ENCODE data around the gene FOXP1.

The FOXP1 gene

GRCh38 chr3:71099997-71100719 is 483.4 kb downstream of the FOXP1 start:
- DNase-seq (ENCODE audit: insufficient read length, low spot score) (no peak), FAIRE-seq (no peak)

- no peak for DNase-seq (ENCODE audit: insufficient read length, low spot score)
- FAIRE-seq: no peak
These were observed 486.0 kb downstream of the FOXP1 start for GRCh38 chr3:71097557-71097956.

DNA sequence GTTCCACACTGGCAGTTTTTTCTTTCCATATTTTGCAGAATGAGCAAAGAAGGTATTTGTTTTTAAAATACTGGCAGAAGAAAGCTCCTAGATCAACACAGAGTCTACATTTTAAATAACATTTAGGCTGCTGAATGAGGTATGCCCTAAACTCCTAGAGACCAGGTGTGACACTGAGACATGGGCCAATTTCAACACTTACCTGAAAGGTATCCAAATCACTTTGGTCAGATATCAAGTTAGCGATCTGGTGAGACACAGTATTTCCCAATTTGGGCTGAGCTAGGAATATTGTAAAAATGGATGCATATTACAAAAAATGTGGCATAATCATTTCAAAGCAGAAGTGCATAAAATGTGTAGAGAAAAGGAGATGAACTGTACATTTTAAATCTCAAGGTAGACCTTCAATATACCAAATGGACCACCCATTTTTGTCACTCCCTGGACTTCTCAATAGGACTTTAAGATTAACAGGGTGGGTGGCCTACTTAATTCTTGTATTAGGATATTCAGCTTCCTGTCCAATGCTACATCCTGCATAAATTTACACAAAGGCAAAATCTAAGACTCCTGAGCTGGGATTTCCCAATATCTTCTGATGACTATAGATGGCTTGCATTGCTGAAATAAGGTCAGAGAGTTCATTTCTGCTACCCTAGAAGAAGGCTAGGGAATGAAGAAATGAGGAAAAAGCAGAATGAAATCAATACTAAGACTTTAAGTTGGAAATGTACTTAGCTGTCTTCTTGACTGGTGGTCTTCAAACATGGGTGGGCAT is 487.8 kb downstream of the FOXP1 start:
- DNase-seq (ENCODE audit: insufficient read length, low spot score) (no peak), FAIRE-seq (peak; percentile 26)

DNA sequence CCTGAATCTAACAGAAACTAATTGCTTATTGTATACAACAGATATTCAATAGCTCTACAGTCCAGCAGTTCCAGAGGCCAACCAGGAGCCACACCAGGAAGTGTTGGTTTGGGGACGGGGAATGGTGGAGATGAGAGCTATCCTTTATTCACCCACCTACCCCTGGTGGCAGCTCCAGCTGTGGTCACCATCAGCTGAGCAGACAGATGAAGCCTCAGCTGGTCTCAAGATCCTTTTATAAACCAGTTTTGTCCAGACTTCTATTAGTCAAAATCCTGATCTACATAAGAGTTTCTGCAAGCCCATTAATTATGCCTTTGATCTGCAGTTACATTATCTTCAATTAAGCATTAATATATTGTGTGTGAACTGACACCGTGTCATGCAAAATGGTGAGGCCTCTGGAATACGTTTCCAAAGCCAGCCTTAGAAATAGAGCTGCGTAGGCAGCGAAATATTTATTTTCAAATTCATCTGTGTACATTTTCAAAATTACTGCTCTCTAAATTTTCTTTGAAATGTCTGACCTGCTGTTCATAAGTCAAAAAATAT is 488.8 kb downstream of the FOXP1 start:
- DNase-seq (ENCODE audit: insufficient read length, low spot score) (no peak), FAIRE-seq (no peak)

GRCh38 chr3:71092665-71093064 is 490.9 kb downstream of the FOXP1 start:
- no peak for DNase-seq (ENCODE audit: insufficient read length, low spot score)
- FAIRE-seq: no peak

- DNase-seq (ENCODE audit: insufficient read length, low spot score) (no peak), FAIRE-seq (peak; percentile 76)
These were observed 493.3 kb downstream of the FOXP1 start for GRCh38 chr3:71090207-71090606.

- FAIRE-seq (no peak), DNase-seq (ENCODE audit: insufficient read length, low spot score) (no peak)
These were observed 494.2 kb downstream of the FOXP1 start for GRCh38 chr3:71089271-71089847.

GRCh38 chr3:71088742-71089141 is 494.8 kb downstream of the FOXP1 start:
- DNase-seq (ENCODE audit: insufficient read length, low spot score) (no peak), FAIRE-seq (no peak)

- DNase-seq (ENCODE audit: insufficient read length, low spot score) (no peak), FAIRE-seq (no peak)
These were observed 495.4 kb downstream of the FOXP1 start for GRCh38 chr3:71088019-71088708.

- peak; percentile 90 for FAIRE-seq
These were observed 496.1 kb downstream of the FOXP1 start for GRCh38 chr3:71087143-71088018.

DNA sequence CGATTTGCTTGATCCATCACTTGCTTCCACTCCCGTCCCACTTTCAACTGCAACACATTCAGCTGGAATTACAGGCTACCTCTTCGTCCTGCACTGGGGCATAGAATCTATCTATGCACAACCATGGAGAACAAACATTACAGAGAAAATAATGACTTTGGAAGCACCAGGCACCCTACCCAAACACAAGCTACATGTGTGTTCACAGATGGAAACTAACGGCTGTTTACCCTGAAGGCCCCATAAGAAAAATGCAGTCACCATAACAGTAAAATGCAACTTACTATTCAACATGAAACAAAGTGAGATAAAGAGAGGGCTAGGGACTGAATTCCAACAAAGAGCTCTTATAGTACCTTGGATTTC is 496.8 kb downstream of the FOXP1 start:
- no peak for FAIRE-seq
- DNase-seq (ENCODE audit: insufficient read length, low spot score): no peak

More at GRCh38 chr3:71087143-71088018, 496.1 kb downstream of the FOXP1 start:
- DNase-seq (ENCODE audit: insufficient read length, low spot score): peak; percentile 36

GRCh38 chr3:71083726-71084131 is 499.8 kb downstream of the FOXP1 start:
- FAIRE-seq: no peak
- DNase-seq (ENCODE audit: insufficient read length, low spot score): no peak

DNA sequence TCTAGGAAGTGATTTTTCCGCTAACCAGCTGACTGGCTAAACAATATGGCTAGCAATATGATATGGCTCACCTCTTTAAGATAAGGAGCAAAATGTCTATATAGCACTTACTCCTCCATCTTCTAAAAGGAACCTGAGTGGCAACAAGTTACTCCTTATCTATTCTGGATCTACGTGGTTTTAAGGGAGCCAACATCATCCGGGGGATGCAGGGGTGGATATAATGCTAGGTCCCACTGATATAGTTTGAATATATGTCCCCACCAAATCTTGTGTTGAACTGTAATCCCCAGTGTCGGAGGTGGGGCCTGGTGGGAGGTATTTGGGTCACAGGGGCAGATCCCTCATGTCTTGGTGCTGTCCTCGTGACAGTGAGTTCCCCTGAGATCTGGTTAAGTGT is 500.7 kb downstream of the FOXP1 start:
- FAIRE-seq: no peak

GRCh38 chr3:71080517-71081083 is 502.9 kb downstream of the FOXP1 start:
- DNase-seq (ENCODE audit: insufficient read length, low spot score) (no peak), FAIRE-seq (no peak)

More for the DNA sequence above, 500.7 kb downstream of the FOXP1 start:
- DNase-seq (ENCODE audit: insufficient read length, low spot score): no peak

GRCh38 chr3:71078723-71079525 is 504.6 kb downstream of the FOXP1 start:
- DNase-seq (ENCODE audit: insufficient read length, low spot score): no peak
- no peak for FAIRE-seq

DNA sequence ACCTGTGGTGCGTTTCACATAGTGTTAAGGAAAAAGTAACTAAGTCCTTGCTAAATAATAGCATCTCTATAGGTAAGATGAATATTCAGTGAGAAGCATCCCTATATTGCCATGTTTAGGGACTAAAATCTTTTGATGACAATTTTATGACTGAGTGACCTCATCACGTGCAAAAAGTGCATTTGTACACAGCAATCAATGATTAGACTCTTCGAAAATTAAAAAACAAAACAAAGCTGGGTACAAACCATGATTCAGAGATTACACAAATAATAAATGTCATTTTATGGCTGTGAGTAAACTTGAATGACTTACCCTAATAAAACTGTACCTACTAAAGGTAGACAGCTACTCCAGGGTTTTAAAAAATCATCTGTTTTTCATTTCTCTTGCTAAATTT is 505.3 kb downstream of the FOXP1 start:
- no peak for DNase-seq (ENCODE audit: insufficient read length, low spot score)
- no peak for FAIRE-seq

- DNase-seq (ENCODE audit: insufficient read length, low spot score) (no peak), FAIRE-seq (no peak)
These were observed 506.5 kb downstream of the FOXP1 start for GRCh38 chr3:71077070-71077469.

DNA sequence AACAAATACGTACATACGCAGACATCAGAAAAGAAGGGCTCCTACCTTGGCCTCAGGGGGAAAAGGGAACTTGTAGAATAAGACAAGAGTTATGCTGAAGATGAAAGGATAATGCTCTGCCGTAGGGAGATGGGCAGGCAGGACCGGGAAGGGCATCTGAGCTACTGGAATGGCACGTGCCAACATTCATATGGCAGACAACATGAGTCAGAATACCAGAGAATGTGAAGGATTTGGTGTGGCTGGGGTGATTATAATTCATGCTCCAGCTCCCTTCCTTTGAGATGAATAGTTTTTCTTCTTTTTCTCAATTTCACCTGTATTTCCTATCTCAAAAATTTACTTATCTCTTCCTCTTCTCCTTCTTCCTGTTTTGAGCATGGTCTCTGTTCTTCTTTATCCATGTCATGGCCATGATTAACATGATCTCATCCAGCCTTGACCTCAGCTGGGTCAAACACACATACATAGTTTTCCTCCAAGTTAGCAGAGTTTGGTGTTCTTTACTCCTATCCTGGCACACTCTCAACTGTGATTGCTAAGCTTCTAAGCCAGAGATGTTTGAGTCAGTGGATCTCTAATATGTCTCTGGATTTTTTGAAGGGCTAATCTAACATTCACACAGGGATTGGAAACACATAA is 507.0 kb downstream of the FOXP1 start:
- FAIRE-seq (no peak), DNase-seq (ENCODE audit: insufficient read length, low spot score) (no peak)

Measured in GM19239 (cell line).